Neural progenitor cell (in vitro differentiated cells): ENCODE data around the gene ADARB2. TPM values are rescaled to one million over a fixed set of nuclear protein-coding genes. Genes with fewer than 3 reads are reported as not detected.

Source experiments
- DNase-seq: peaks from one replicate; pipeline ENCODE4 v3.0.0-alpha.2; 2016; ENCODE audit warnings: low spot score
- H2AFZ ChIP-seq: fragments of 200-600 bp; sonication (generic); replicated peaks from 2 replicates; pipeline ENCODE4 v1.6.1; 2016; ENCODE audit warnings: antibody characterized with exemption
- H3F3A ChIP-seq: fragments of 200-600 bp; sonication (generic); 2 replicates; pipeline ENCODE4 v1.6.1; 2016; ENCODE audit warnings: antibody characterized with exemption, low read depth
- H3K27ac ChIP-seq: fragments of 200-600 bp; sonication (generic); 2 replicates; pipeline ENCODE4 v1.5.1; 2016; ENCODE audit warnings: mild to moderate bottlenecking
- H3K27me3 ChIP-seq: fragments of 200-600 bp; sonication (generic); 2 replicates; pipeline ENCODE4 v1.6.1; 2016; ENCODE audit warnings: mild to moderate bottlenecking, moderate library complexity
- H3K36me3 ChIP-seq: fragments of 200-600 bp; sonication (generic); 2 replicates; pipeline ENCODE4 v1.5.1; 2016
- H3K4me1 ChIP-seq: fragments of 200-600 bp; sonication (generic); 2 replicates; pipeline ENCODE4 v1.6.1; 2016; ENCODE audit warnings: mixed run types
- H3K4me2 ChIP-seq: fragments of 200-600 bp; sonication (generic); 2 replicates; pipeline ENCODE4 v1.6.1; 2016
- H3K4me3 ChIP-seq: fragments of 200-600 bp; sonication (generic); 2 replicates; pipeline ENCODE4 v1.5.1; 2016
- H3K79me2 ChIP-seq: fragments of 200-600 bp; sonication (generic); 2 replicates; pipeline ENCODE4 v1.6.1; 2016; ENCODE audit warnings: low read depth
- H3K9ac ChIP-seq: fragments of 200-600 bp; sonication (generic); 2 replicates; pipeline ENCODE4 v1.6.1; 2016
- H3K9me3 ChIP-seq: fragments of 200-600 bp; sonication (generic); 2 replicates; pipeline ENCODE4 v1.5.1; 2016; ENCODE audit warnings: low read depth
- H4K20me1 ChIP-seq: fragments of 200-600 bp; sonication (generic); 2 replicates; pipeline ENCODE4 v1.6.1; 2016; ENCODE audit warnings: low read depth
- H3K27ac Mint-ChIP-seq: 3 replicates; pipeline ENCODE4 v1.8.0; 2021; ENCODE audit warnings: mixed read lengths
- H3K27me3 Mint-ChIP-seq: 2 replicates; pipeline ENCODE4 v1.8.0; 2022; ENCODE audit warnings: low read depth, mild to moderate bottlenecking, inconsistent platforms, moderate library complexity, mixed read lengths; ENCODE audit not compliant: insufficient read depth
- H3K36me3 Mint-ChIP-seq: 3 replicates; pipeline ENCODE4 v1.8.0; 2021; ENCODE audit warnings: mixed read lengths
- H3K4me1 Mint-ChIP-seq: 3 replicates; pipeline ENCODE4 v1.8.0; 2021; ENCODE audit warnings: mixed read lengths
- H3K4me3 Mint-ChIP-seq: 3 replicates; pipeline ENCODE4 v1.8.0; 2021; ENCODE audit warnings: mild to moderate bottlenecking, moderate library complexity, mixed read lengths
- H3K9me3 Mint-ChIP-seq: 3 replicates; pipeline ENCODE4 v1.8.0; 2020; ENCODE audit warnings: mixed read lengths
- EZH2 ChIP-seq: fragments of 200-600 bp; sonication (generic); IDR thresholded peaks from 2 replicates; pipeline ENCODE4 v1.6.1; 2017; ENCODE audit warnings: antibody characterized with exemption, mild to moderate bottlenecking, moderate library complexity
- EZH2phosphoT487 ChIP-seq: fragments of 200-600 bp; sonication (generic); IDR thresholded peaks from 2 replicates; pipeline ENCODE4 v1.6.1; 2017; ENCODE audit warnings: antibody characterized with exemption
- total RNA-seq: library from RNA; depleted of rRNA; stranded (reverse); fragments of >200 nt; gene quantifications from 2 replicates; pipeline ENCODE4 v1.2.3, GENCODE V29; 2015; ENCODE audit warnings: low replicate concordance
- TF ChIP-seq, protein P1 (sequence below): fragments of 200-600 bp; sonication (generic); IDR thresholded peaks from 2 replicates; pipeline ENCODE4 v1.5.1; 2017; ENCODE audit warnings: antibody characterized with exemption, mild to moderate bottlenecking

ADARB2 gene
- total RNA-seq, 1 donor from 2014 or later: not detected

DNA sequence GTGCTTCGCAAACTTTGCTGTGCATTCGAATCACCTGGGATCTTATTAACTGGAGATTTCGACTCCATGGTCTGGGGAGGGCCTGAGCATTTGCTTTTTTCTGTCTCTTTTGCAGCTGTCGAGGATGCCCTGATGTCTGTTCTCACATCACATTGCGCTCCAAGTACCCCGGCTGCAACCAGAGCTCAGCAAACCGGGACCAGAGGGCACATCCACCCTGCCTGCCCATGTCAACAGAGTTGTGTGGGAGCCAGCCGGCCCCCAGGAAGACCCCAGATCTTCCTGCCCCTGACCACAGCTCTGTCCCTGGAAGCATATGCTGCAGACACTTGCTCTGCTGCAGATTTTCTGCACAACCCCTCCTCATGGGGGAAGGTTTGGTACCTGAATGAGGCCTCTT, 180.8 kb downstream of the ADARB2 start:
- Histone ChIP-seq H4K20me1 (no peaks in the 10 kb centered on the region), H2AFZ (no peak overlapping the region), H3F3A (no peaks in the 10 kb centered on the region), H3K9ac (no peak overlapping the region), H3K9me3 (no peaks in the 10 kb centered on the region), H3K4me2 (no peak overlapping the region), H3K4me1 (no peaks in the 10 kb centered on the region), H3K27ac (no peak overlapping the region), H3K27me3 (no peaks in the 10 kb centered on the region), H3K79me2 (no peaks in the 10 kb centered on the region), H3K4me3 (no peak overlapping the region), H3K36me3 (no peaks in the 10 kb centered on the region)
- no peaks in the 10 kb centered on the region for H3K27me3 Mint-ChIP-seq
- H3K9me3 Mint-ChIP-seq: no peaks in the 10 kb centered on the region
- H3K4me3 Mint-ChIP-seq: no peak overlapping the region
- no peak overlapping the region for H3K27ac Mint-ChIP-seq
- no peak for DNase-seq
- H3K36me3 Mint-ChIP-seq: no peaks in the 10 kb centered on the region
- TF ChIP-seq EZH2phosphoT487 (no peak), EZH2 (no peak)
- TF ChIP-seq, protein P1, sequence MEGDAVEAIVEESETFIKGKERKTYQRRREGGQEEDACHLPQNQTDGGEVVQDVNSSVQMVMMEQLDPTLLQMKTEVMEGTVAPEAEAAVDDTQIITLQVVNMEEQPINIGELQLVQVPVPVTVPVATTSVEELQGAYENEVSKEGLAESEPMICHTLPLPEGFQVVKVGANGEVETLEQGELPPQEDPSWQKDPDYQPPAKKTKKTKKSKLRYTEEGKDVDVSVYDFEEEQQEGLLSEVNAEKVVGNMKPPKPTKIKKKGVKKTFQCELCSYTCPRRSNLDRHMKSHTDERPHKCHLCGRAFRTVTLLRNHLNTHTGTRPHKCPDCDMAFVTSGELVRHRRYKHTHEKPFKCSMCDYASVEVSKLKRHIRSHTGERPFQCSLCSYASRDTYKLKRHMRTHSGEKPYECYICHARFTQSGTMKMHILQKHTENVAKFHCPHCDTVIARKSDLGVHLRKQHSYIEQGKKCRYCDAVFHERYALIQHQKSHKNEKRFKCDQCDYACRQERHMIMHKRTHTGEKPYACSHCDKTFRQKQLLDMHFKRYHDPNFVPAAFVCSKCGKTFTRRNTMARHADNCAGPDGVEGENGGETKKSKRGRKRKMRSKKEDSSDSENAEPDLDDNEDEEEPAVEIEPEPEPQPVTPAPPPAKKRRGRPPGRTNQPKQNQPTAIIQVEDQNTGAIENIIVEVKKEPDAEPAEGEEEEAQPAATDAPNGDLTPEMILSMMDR: no peak
- peaks cover 31% of the 10 kb centered on the region for H3K4me1 Mint-ChIP-seq

DNA sequence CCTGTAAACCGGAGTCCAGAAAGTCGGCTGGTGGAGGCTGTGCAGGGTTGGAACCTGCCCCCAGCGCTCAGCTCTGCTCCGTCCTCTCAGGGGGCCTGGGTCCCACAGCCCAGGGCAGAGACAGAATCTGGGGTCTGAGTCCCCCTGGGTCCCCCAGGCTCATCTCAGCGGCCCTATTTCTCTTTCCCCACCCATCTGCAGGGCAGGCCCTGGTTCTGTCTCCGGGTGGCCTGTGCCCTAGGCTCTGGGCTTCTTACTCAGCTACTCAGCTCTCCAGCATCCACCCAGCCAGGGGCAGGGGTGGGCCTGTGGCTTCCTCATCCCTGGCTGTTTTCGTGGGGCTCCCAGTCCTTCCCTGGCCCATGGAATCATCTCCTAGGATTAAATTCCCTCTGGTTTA, 183.4 kb downstream of the ADARB2 start:
- H3K4me3 Mint-ChIP-seq: no peak overlapping the region
- no peak overlapping the region for H3K27ac ChIP-seq
- H3K36me3 ChIP-seq: no peaks in the 10 kb centered on the region
- no peaks in the 10 kb centered on the region for H3K79me2 ChIP-seq
- H3K4me3 ChIP-seq: no peak overlapping the region
- no peaks in the 10 kb centered on the region for H3F3A ChIP-seq
- no peak overlapping the region for H3K9ac ChIP-seq
- H3K27me3 ChIP-seq: no peaks in the 10 kb centered on the region
- H3K9me3 ChIP-seq: no peaks in the 10 kb centered on the region
- H3K36me3 Mint-ChIP-seq: no peaks in the 10 kb centered on the region
- H3K9me3 Mint-ChIP-seq: no peaks in the 10 kb centered on the region
- H3K4me1 ChIP-seq: no peaks in the 10 kb centered on the region
- peaks cover 4% of the 10 kb centered on the region for H3K27me3 Mint-ChIP-seq
- TF ChIP-seq EZH2: no peak
- TF ChIP-seq, protein P1: no peak
- no peak for TF ChIP-seq EZH2phosphoT487
- DNase-seq: no peak
- peaks cover 15% of the 10 kb centered on the region for H3K4me1 Mint-ChIP-seq
- H3K27ac Mint-ChIP-seq: no peak overlapping the region
- no peak overlapping the region for H2AFZ ChIP-seq
- no peak overlapping the region for H3K4me2 ChIP-seq
- no peaks in the 10 kb centered on the region for H4K20me1 ChIP-seq

DNA sequence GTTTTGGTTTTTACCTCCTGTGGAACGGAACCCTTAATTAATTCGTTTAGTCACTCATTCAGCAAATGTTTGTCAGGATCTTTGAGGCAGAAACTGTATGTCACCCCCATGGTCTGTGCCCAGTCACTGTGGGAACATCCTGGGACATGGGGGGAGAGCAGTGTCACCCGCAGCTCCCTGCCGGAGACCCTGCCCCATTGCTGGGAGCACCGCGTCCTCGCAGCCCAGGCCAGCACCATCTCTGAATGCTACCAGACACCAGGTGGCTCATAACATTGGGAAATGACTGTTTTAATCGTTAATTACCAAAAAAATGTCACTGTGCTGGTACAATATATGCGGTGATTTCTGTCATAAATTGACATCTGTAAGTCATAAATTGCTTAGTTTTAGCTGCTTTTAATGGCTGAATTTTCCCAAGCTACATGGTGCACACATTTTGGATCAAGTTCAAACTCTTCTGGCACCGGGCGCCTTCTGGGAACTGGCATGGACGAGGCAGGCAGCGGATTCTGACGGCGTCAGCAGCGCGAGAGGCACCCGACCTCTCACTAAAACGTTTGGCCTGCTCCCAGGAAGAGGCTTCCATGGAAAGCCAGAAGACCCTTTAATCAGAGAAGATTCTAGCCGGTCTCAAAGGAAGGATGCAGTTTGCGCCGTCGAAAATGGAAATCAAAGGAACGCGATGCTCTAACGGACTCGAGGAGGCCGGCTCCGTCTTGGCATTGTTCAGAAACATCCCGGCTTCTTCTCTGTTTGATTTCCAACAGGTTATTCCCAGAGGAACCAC, 184.2 kb downstream of the ADARB2 start:
- no peak overlapping the region for H3K27ac Mint-ChIP-seq

More for the DNA sequence above, 184.2 kb downstream of the ADARB2 start:
- H3K4me2 ChIP-seq: no peak overlapping the region
- no peaks in the 10 kb centered on the region for H3F3A ChIP-seq
- no peaks in the 10 kb centered on the region for H3K79me2 ChIP-seq
- no peaks in the 10 kb centered on the region for H3K9me3 ChIP-seq
- DNase-seq: no peak
- H3K27ac ChIP-seq: no peak overlapping the region
- H3K4me3 ChIP-seq: no peak overlapping the region
- H3K4me1 Mint-ChIP-seq: peaks cover 12% of the 10 kb centered on the region
- no peaks in the 10 kb centered on the region for H4K20me1 ChIP-seq
- no peaks in the 10 kb centered on the region for H3K36me3 Mint-ChIP-seq
- TF ChIP-seq EZH2phosphoT487: no peak
- TF ChIP-seq EZH2: no peak
- TF ChIP-seq, protein P1: no peak
- H2AFZ ChIP-seq: no peak overlapping the region
- H3K27me3 Mint-ChIP-seq: peaks cover 4% of the 10 kb centered on the region
- peaks cover 3% of the 10 kb centered on the region for H3K9me3 Mint-ChIP-seq
- no peaks in the 10 kb centered on the region for H3K4me1 ChIP-seq
- no peak overlapping the region for H3K4me3 Mint-ChIP-seq
- no peak overlapping the region for H3K9ac ChIP-seq
- no peaks in the 10 kb centered on the region for H3K36me3 ChIP-seq
- H3K27me3 ChIP-seq: no peaks in the 10 kb centered on the region
